BJ (cell line): Measurements from ENCODE around the gene PLAU. TPM values are rescaled to one million over a fixed set of nuclear protein-coding genes. Genes with fewer than 3 reads are reported as not detected.
A peak's percentile ranks its signal among the peaks of the same experiment; 100 is the strongest.
"Not testable (repeated sequence)": the region's sequence is repeated elsewhere in the genome, so short reads cannot be mapped to it uniquely, and the experiment has no call there.

ENCODE experiments used
- CTCF ChIA-PET: fragments of 350-600 bp; formaldehyde crosslinking; extraction: SDS; loops from one replicate; lab custom pipeline; 2021; ENCODE audit warnings: antibody characterized with exemption, inconsistent platforms; lab: Yijun Ruan, JAX
- POLR2A ChIA-PET: fragments of 300-600 bp; sonication (Branson Sonifier 250); formaldehyde crosslinking; extraction: SDS; loops from one replicate; lab custom pipeline; 2021; ENCODE audit warnings: antibody characterized with exemption; lab: Charles Lee
- DNase-seq: peaks from one replicate; pipeline ENCODE4 v3.0.0-alpha.2; 2011; ENCODE audit warnings: low read depth
- H3K27me3 ChIP-seq: 2 replicates; pipeline ENCODE4 v1.6.0; 2011; ENCODE audit warnings: low read length; ENCODE audit not compliant: control insufficient read depth, insufficient read depth
- H3K36me3 ChIP-seq: 2 replicates; pipeline ENCODE4 v1.5.1; 2011; ENCODE audit warnings: low read length; ENCODE audit not compliant: control insufficient read depth, insufficient read depth
- H3K4me3 ChIP-seq: 2 replicates; pipeline ENCODE4 v1.5.1; 2011; ENCODE audit warnings: low read depth, mild to moderate bottlenecking, control low read depth, low read length
- CTCF ChIP-seq: IDR thresholded peaks from 2 replicates; pipeline ENCODE4 v1.5.1; 2011; ENCODE audit warnings: low read depth, mild to moderate bottlenecking, control low read depth, inconsistent platforms, low read length, moderate library complexity; ENCODE audit not compliant: insufficient read depth
- polyA plus RNA-seq: library from polyadenylated mRNA; depleted of rRNA; stranded (reverse); fragments of >200 nt; gene quantifications from 2 replicates; pipeline ENCODE4 v1.2.3, GENCODE V29; 2011

Gene PLAU
- polyA plus RNA-seq, 1 experiment: 37.2 TPM

GRCh38 chr10:73887294-73888039 is 23.5 kb upstream of the PLAU start:
- H3K27me3 ChIP-seq: no peaks in the 10 kb centered on the region
- CTCF ChIA-PET: interaction anchor here (0.5 to 26.0 kb wide), 28 partner anchors 9 to 326 kb away, joined by 3 to 484 read pairs (median 6); no protein-coding TSS in a partner anchor
- no peaks in the 10 kb centered on the region for H3K36me3 ChIP-seq
- peak; percentile 65 for DNase-seq
- POLR2A ChIA-PET: interaction anchor here (0.6 to 1.0 kb wide), 5 partner anchors 22 to 381 kb away, joined by 3 to 7 read pairs (median 4); partner anchors contain the start of gene VCL
- TF ChIP-seq CTCF: no peak
- no peak overlapping the region for H3K4me3 ChIP-seq

DNA sequence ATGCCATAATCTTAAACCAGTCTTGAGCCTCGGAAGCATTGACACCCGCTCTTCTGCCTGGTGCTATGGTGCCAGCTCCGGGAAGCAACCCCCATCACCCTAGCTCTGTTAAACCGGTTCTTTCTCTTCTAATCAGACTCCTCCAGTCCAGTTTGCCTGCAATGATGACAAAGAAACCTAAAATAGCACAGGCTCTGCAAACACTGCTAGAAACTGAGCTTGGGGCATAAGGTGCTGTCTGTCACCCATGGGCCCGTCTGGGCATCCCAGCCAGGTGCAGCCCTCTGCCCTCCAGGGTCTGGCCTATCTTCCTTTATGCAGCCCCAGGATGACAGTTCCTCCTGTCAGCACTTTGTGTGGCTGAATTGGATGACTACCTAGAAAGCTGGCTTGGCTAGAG is 22.4 kb upstream of the PLAU start:
- Histone ChIP-seq H3K36me3 (no peaks in the 10 kb centered on the region), H3K4me3 (no peak overlapping the region), H3K27me3 (no peaks in the 10 kb centered on the region)
- POLR2A ChIA-PET: interaction anchor here (0.5 kb wide), 1 partner anchor 45 kb away, joined by 3 read pairs; no protein-coding TSS in a partner anchor
- DNase-seq: no peak
- CTCF ChIA-PET: interaction anchor here (1.2 to 26.0 kb wide), 11 partner anchors 10 to 214 kb away, joined by 3 to 484 read pairs (median 5); no protein-coding TSS in a partner anchor
- no peak for TF ChIP-seq CTCF

DNA sequence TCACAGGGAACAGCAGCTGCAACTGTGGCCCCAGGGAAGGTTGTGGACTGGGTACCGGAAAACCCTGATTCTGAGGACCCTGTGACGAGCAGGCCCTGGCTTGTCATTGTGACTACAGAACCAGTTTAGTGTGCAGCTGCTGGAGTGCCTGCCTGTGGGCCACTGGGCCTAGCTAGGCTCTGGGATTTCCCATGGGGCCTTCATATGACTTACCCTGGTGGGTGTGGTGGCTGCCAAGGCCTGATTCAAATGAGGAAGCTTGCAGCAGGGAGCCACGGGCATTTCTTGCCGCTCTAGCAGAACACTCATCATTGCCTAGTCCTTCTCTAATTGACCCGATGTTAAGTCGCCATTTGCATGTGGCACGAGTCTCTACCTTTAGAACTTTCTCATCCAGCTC is 21.9 kb upstream of the PLAU start:
- CTCF ChIA-PET: interaction anchor here (1.3 to 26.0 kb wide), 7 partner anchors 11 to 214 kb away, joined by 3 to 484 read pairs (median 10); no protein-coding TSS in a partner anchor
- Histone ChIP-seq H3K4me3 (no peak overlapping the region), H3K27me3 (no peaks in the 10 kb centered on the region), H3K36me3 (no peaks in the 10 kb centered on the region)
- TF ChIP-seq CTCF: no peak
- POLR2A ChIA-PET: no interaction called here
- DNase-seq: no peak

- CTCF ChIA-PET: interaction anchor here (0.9 to 26.0 kb wide), 9 partner anchors 10 to 214 kb away, joined by 3 to 484 read pairs (median 5); no protein-coding TSS in a partner anchor
- POLR2A ChIA-PET, DNase-seq: not testable (repeated sequence)
Measured at GRCh38 chr10:73889416-73889815, 21.5 kb upstream of the PLAU start.

GRCh38 chr10:73890261-73890660 is 20.7 kb upstream of the PLAU start:
- CTCF ChIA-PET: interaction anchor here (0.6 to 26.0 kb wide), 7 partner anchors 9 to 191 kb away, joined by 3 to 484 read pairs (median 5); no protein-coding TSS in a partner anchor
- POLR2A ChIA-PET: interaction anchor here (0.6 kb wide), 1 partner anchor 9 kb away, joined by 9 read pairs; no protein-coding TSS in a partner anchor
- no peak overlapping the region for H3K4me3 ChIP-seq
- H3K36me3 ChIP-seq: no peaks in the 10 kb centered on the region
- TF ChIP-seq CTCF: no peak
- no peaks in the 10 kb centered on the region for H3K27me3 ChIP-seq
- DNase-seq: no peak

More at GRCh38 chr10:73889416-73889815, 21.5 kb upstream of the PLAU start:
- not testable (repeated sequence) for H3K4me3 ChIP-seq, H3K36me3 ChIP-seq, H3K27me3 ChIP-seq

GRCh38 chr10:73890830-73891229 is 20.1 kb upstream of the PLAU start:
- H3K27me3 ChIP-seq, DNase-seq, H3K4me3 ChIP-seq, H3K36me3 ChIP-seq: not testable (repeated sequence)
- ChIA-PET POLR2A (interaction anchor here (0.6 kb wide), 1 partner anchor 8 kb away, joined by 9 read pairs; no protein-coding TSS in a partner anchor), CTCF (interaction anchor here (0.6 to 26.0 kb wide), 7 partner anchors 9 to 105 kb away, joined by 3 to 484 read pairs (median 4); partner anchors contain the start of gene PLAU)
